ENCODE measurements around the gene HSD17B2. TPM values are rescaled to one million over a fixed set of nuclear protein-coding genes. Genes with fewer than 3 reads are reported as not detected.

Gene HSD17B2
- total RNA-seq, 4 donors from 2014 or later: 0.22 to 0.29 TPM; not detected in 2

- in situ Hi-C loops (cut with MboI; ENCODE audit: low sequenced_read_pairs in 4 of 4): no loop called here
- Histone ChIP-seq H3K9me3 (no peaks in the 10 kb centered on the region), H3K27me3 (no peaks in the 10 kb centered on the region), H3K4me3 (no peak overlapping the region), H3K27ac (no peak overlapping the region), H3K36me3 (no peaks in the 10 kb centered on the region), H3K4me1 (no peaks in the 10 kb centered on the region)
- intact Hi-C loops (cut with DNase I; ENCODE audit: low total_unique reads): no loop called here
- no peak for ATAC-seq
- no peak for DNase-seq
- TF ChIP-seq CTCF (IDR thresholded peaks at IDR 0.05 in 4 of 5, conservative IDR thresholded peaks at IDR 0.05 in 1 of 5) (no peak), POLR2A (IDR thresholded peaks at IDR 0.05) (no peak)
Measured at GRCh38 chr16:82091241-82091640, 56.2 kb downstream of the HSD17B2 start.

GRCh38 chr16:82092711-82093110 lies 57.7 kb downstream of the HSD17B2 start:
- H3K4me1 ChIP-seq: no peaks in the 10 kb centered on the region
- no peaks in the 10 kb centered on the region for H3K36me3 ChIP-seq
- no peaks in the 10 kb centered on the region for H3K9me3 ChIP-seq
- no peak overlapping the region for H3K27ac ChIP-seq
- no peaks in the 10 kb centered on the region for H3K27me3 ChIP-seq
- no peak for DNase-seq
- intact Hi-C loops (cut with DNase I; ENCODE audit: low total_unique reads) (no loop called here), in situ Hi-C loops (cut with MboI; ENCODE audit: low sequenced_read_pairs in 4 of 4) (no loop called here)
- TF ChIP-seq CTCF (IDR thresholded peaks at IDR 0.05 in 4 of 5, conservative IDR thresholded peaks at IDR 0.05 in 1 of 5) (no peak), POLR2A (IDR thresholded peaks at IDR 0.05) (no peak)
- H3K4me3 ChIP-seq: no peak overlapping the region
- no peak for ATAC-seq

GRCh38 chr16:82093666-82094300 lies 58.7 kb downstream of the HSD17B2 start:
- in situ Hi-C loops (cut with MboI; ENCODE audit: low sequenced_read_pairs in 4 of 4) (no loop called here), intact Hi-C loops (cut with DNase I; ENCODE audit: low total_unique reads) (no loop called here)
- no peaks in the 10 kb centered on the region for H3K36me3 ChIP-seq
- DNase-seq (no peak), ATAC-seq (no peak)
- no peak overlapping the region for H3K4me3 ChIP-seq
- no peak overlapping the region for H3K27ac ChIP-seq
- no peaks in the 10 kb centered on the region for H3K9me3 ChIP-seq
- H3K27me3 ChIP-seq: no peaks in the 10 kb centered on the region
- no peaks in the 10 kb centered on the region for H3K4me1 ChIP-seq
- TF ChIP-seq POLR2A (IDR thresholded peaks at IDR 0.05): no peak
- TF ChIP-seq CTCF (IDR thresholded peaks at IDR 0.05 in 4 of 5, conservative IDR thresholded peaks at IDR 0.05 in 1 of 5): no peak

- ATAC-seq (no peak), DNase-seq (no peak)
- H3K36me3 ChIP-seq: no peaks in the 10 kb centered on the region
- H3K27ac ChIP-seq: no peak overlapping the region
- H3K4me3 ChIP-seq: no peak overlapping the region
- no peak for TF ChIP-seq POLR2A (IDR thresholded peaks at IDR 0.05)
- no peak for TF ChIP-seq CTCF (IDR thresholded peaks at IDR 0.05 in 4 of 5, conservative IDR thresholded peaks at IDR 0.05 in 1 of 5)
- in situ Hi-C loops (cut with MboI; ENCODE audit: low sequenced_read_pairs in 4 of 4): no loop called here
- no peaks in the 10 kb centered on the region for H3K9me3 ChIP-seq
- intact Hi-C loops (cut with DNase I; ENCODE audit: low total_unique reads): no loop called here
- no peaks in the 10 kb centered on the region for H3K27me3 ChIP-seq
- H3K4me1 ChIP-seq: no peaks in the 10 kb centered on the region
Measured at GRCh38 chr16:82094942-82095540, 60.0 kb downstream of the HSD17B2 start.

Measured in gastrocnemius medialis (tissue), 4 donors.